HG03095 (cell line): Measurements from ENCODE around the gene DDX1.

Experiments
- ATAC-seq: cut with Tn5 transposase; IDR thresholded peaks from one replicate; pipeline ENCODE4 v1.9.1; 2021; ENCODE audit warnings: moderate library complexity; ENCODE audit not compliant: unreplicated experiment

Gene DDX1

GRCh38 chr2:15658911-15659310 lies 67.2 kb downstream of the DDX1 start:
- no peak for ATAC-seq

- ATAC-seq, result no peak
These were observed 69.0 kb downstream of the DDX1 start for GRCh38 chr2:15660491-15661294.

GRCh38 chr2:15661295-15661569 lies 69.6 kb downstream of the DDX1 start:
- ATAC-seq, result no peak

GRCh38 chr2:15662026-15662425 lies 70.4 kb downstream of the DDX1 start:
- ATAC-seq, result no peak

- ATAC-seq, result no peak
These were observed 70.9 kb downstream of the DDX1 start for GRCh38 chr2:15662579-15662978.

GRCh38 chr2:15663802-15664201 lies 72.1 kb downstream of the DDX1 start:
- no peak for ATAC-seq

GRCh38 chr2:15664273-15665066 lies 72.8 kb downstream of the DDX1 start:
- no peak for ATAC-seq

GRCh38 chr2:15665067-15665942 lies 73.6 kb downstream of the DDX1 start:
- ATAC-seq, result no peak

GRCh38 chr2:15665943-15666460 lies 74.3 kb downstream of the DDX1 start:
- no peak for ATAC-seq

- no peak for ATAC-seq
These were observed 75.5 kb downstream of the DDX1 start for GRCh38 chr2:15666861-15667808.

- no peak for ATAC-seq
These were observed 76.3 kb downstream of the DDX1 start for GRCh38 chr2:15667809-15668556.

GRCh38 chr2:15668611-15669305 lies 77.1 kb downstream of the DDX1 start:
- no peak for ATAC-seq

GRCh38 chr2:15669375-15669910 lies 77.8 kb downstream of the DDX1 start:
- no peak for ATAC-seq

- ATAC-seq, result no peak
These were observed 78.8 kb downstream of the DDX1 start for GRCh38 chr2:15670469-15670868.

- no peak for ATAC-seq
These were observed 79.3 kb downstream of the DDX1 start for GRCh38 chr2:15670981-15671380.

GRCh38 chr2:15671409-15671808 lies 79.7 kb downstream of the DDX1 start:
- ATAC-seq, result no peak

- no peak for ATAC-seq
These were observed 80.5 kb downstream of the DDX1 start for GRCh38 chr2:15671842-15672815.
